ENCODE measurements around the gene CLRN2. TPM values are rescaled to one million over a fixed set of nuclear protein-coding genes. Genes with fewer than 3 reads are reported as not detected.

CLRN2 gene
- total RNA-seq, 1 experiment from 2014 or later, result not detected

DNA sequence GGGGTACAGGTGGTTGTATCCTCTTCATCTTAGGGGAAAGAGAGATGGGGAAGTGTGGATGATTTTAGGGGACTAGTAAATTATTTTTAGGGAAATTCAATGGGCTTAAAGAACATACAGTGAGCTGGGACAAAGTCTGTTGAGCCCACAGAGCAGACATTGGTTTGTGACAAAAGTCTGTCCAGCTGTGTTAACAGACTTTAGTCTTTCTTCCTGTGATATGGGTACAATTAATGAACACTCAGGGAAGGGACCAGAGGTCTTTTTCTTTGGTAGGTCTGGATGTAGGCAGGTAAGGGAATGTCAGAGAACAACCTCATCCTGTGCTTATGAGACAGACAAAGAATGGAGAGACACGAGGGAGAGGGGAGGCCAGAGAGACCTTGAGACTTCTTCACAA lies 2.0 kb downstream of the CLRN2 start:
- Histone ChIP-seq H3K9ac (ENCODE audit: low read length) (no peak overlapping the region), H4K20me1 (ENCODE audit: low read length) (no peaks in the 10 kb centered on the region), H3K79me2 (ENCODE audit: low read length) (no peaks in the 10 kb centered on the region), H3F3A (ENCODE audit: low read length, unreplicated experiment) (no peaks in the 10 kb centered on the region), H3K27ac (ENCODE audit: low read length) (no peak overlapping the region), H3K36me3 (ENCODE audit: low read depth, low read length) (no peaks in the 10 kb centered on the region), H3K4me2 (ENCODE audit: low read length) (no peak overlapping the region), H3K4me3 (ENCODE audit: low read length) (no peak overlapping the region), H3K9me3 (ENCODE audit: low read length) (no peaks in the 10 kb centered on the region), H3K27me3 (ENCODE audit: low read length) (peaks cover 35% of the 10 kb centered on the region), H3K9me2 (replicated peaks; ENCODE audit: low read length) (no peaks in the 10 kb centered on the region), H3K4me1 (ENCODE audit: insufficient read depth, low read length) (peaks cover 5% of the 10 kb centered on the region), H2AFZ (ENCODE audit: low read length) (no peak overlapping the region)
- DNase-seq (no peak), ATAC-seq (no peak)
- BruUV-seq (replicated peaks), result no TSS peak
- ChIA-PET CTCF (no interaction called here), POLR2A (ENCODE audit: unreplicated experiment) (no interaction called here)
- no peak for TF ChIP-seq EZH2 (IDR thresholded peaks at IDR 0.05; ENCODE audit: low read length, unreplicated experiment)
- no peak for TF ChIP-seq EZH2phosphoT487 (IDR thresholded peaks at IDR 0.05; ENCODE audit: borderline replicate concordance, low read length)
- TF ChIP-seq, protein P1, sequence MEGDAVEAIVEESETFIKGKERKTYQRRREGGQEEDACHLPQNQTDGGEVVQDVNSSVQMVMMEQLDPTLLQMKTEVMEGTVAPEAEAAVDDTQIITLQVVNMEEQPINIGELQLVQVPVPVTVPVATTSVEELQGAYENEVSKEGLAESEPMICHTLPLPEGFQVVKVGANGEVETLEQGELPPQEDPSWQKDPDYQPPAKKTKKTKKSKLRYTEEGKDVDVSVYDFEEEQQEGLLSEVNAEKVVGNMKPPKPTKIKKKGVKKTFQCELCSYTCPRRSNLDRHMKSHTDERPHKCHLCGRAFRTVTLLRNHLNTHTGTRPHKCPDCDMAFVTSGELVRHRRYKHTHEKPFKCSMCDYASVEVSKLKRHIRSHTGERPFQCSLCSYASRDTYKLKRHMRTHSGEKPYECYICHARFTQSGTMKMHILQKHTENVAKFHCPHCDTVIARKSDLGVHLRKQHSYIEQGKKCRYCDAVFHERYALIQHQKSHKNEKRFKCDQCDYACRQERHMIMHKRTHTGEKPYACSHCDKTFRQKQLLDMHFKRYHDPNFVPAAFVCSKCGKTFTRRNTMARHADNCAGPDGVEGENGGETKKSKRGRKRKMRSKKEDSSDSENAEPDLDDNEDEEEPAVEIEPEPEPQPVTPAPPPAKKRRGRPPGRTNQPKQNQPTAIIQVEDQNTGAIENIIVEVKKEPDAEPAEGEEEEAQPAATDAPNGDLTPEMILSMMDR (conservative IDR thresholded peaks at IDR 0.05; ENCODE audit: low read depth, low read length), result no peak
- intact Hi-C loops (cut with micrococcal nuclease), result loop anchor here (10.0 kb wide), 1 partner anchor 118 kb away; no protein-coding TSS in a partner anchor

DNA sequence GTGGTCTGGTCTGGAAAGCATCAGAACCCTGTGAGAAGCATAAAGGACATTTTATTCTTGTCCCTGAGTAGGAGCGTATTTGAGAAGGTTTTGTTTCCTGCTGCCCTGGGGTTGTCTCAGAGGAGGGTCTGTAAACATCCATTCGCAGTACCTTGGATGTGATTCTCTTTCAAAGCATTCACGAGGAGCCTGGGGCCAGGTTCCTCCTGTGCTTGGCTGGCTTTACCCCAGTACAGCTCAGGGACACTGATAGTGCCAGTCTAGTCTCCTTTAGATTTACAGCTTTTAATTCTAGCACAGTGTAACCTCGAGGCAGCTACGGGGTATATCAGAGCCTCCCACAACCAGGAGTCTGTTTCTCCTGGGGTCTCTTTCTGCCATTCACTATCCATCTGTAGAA lies 2.7 kb downstream of the CLRN2 start:
- Histone ChIP-seq H3K9me2 (replicated peaks; ENCODE audit: low read length) (no peaks in the 10 kb centered on the region), H2AFZ (ENCODE audit: low read length) (no peak overlapping the region), H3K9me3 (ENCODE audit: low read length) (no peaks in the 10 kb centered on the region), H3K79me2 (ENCODE audit: low read length) (no peaks in the 10 kb centered on the region), H3K27me3 (ENCODE audit: low read length) (peaks cover 35% of the 10 kb centered on the region), H3K9ac (ENCODE audit: low read length) (no peak overlapping the region), H3K4me1 (ENCODE audit: insufficient read depth, low read length) (peaks cover 3% of the 10 kb centered on the region), H3K4me3 (ENCODE audit: low read length) (no peak overlapping the region), H3F3A (ENCODE audit: low read length, unreplicated experiment) (no peaks in the 10 kb centered on the region), H4K20me1 (ENCODE audit: low read length) (no peaks in the 10 kb centered on the region), H3K27ac (ENCODE audit: low read length) (no peak overlapping the region), H3K36me3 (ENCODE audit: low read depth, low read length) (no peaks in the 10 kb centered on the region), H3K4me2 (ENCODE audit: low read length) (no peak overlapping the region)
- no TSS peak for BruUV-seq (replicated peaks)
- intact Hi-C loops (cut with micrococcal nuclease), result loop anchor here (10.0 kb wide), 1 partner anchor 117 kb away; no protein-coding TSS in a partner anchor
- ATAC-seq (0 out of 2 replicates have a peak, but pooled peaks have one; percentile 15), DNase-seq (no peak)
- POLR2A ChIA-PET (ENCODE audit: unreplicated experiment), result no interaction called here
- TF ChIP-seq EZH2 (IDR thresholded peaks at IDR 0.05; ENCODE audit: low read length, unreplicated experiment) (no peak), EZH2phosphoT487 (IDR thresholded peaks at IDR 0.05; ENCODE audit: borderline replicate concordance, low read length) (no peak)
- TF ChIP-seq, protein P1 (conservative IDR thresholded peaks at IDR 0.05; ENCODE audit: low read depth, low read length), result no peak
- CTCF ChIA-PET, result no interaction called here

DNA sequence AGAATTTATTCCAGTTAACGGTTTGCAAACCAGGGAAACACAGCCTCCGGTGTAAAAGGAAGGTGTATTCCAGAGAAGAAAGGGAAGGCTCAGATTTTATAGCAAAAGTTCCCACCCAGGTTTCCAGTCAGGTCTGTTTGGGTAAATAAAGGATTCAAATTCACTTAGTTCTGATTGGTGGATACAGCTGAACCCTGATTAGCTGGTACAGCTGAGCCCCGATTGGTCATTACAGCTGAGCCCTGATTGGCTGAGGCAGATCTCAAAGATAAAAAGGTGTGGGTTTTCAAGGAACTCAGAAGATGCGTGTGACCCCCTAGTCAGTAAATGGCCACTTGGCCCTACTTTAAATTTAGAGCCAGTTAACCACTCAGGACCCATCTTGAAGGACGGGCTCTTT lies 6.6 kb downstream of the CLRN2 start:
- H3K9me3 ChIP-seq (ENCODE audit: low read length), result no peaks in the 10 kb centered on the region
- no peak overlapping the region for H3K4me2 ChIP-seq (ENCODE audit: low read length)
- H3K4me3 ChIP-seq (ENCODE audit: low read length), result no peak overlapping the region
- no peak overlapping the region for H3K27ac ChIP-seq (ENCODE audit: low read length)
- TF ChIP-seq, protein P1 (conservative IDR thresholded peaks at IDR 0.05; ENCODE audit: low read depth, low read length), result no peak
- TF ChIP-seq EZH2phosphoT487 (IDR thresholded peaks at IDR 0.05; ENCODE audit: borderline replicate concordance, low read length) (no peak), EZH2 (IDR thresholded peaks at IDR 0.05; ENCODE audit: low read length, unreplicated experiment) (no peak)
- H3K79me2 ChIP-seq (ENCODE audit: low read length), result no peaks in the 10 kb centered on the region
- no TSS peak for BruUV-seq (replicated peaks)
- no peaks in the 10 kb centered on the region for H3K4me1 ChIP-seq (ENCODE audit: insufficient read depth, low read length)
- H4K20me1 ChIP-seq (ENCODE audit: low read length), result no peaks in the 10 kb centered on the region
- ChIA-PET CTCF (no interaction called here), POLR2A (ENCODE audit: unreplicated experiment) (no interaction called here)
- intact Hi-C loops (cut with micrococcal nuclease), result no loop called here
- H3F3A ChIP-seq (ENCODE audit: low read length, unreplicated experiment), result no peaks in the 10 kb centered on the region
- no peak for DNase-seq
- H3K9me2 ChIP-seq (replicated peaks; ENCODE audit: low read length), result no peaks in the 10 kb centered on the region
- no peak for ATAC-seq
- no peak overlapping the region for H3K9ac ChIP-seq (ENCODE audit: low read length)
- H2AFZ ChIP-seq (ENCODE audit: low read length), result no peak overlapping the region
- peaks cover 25% of the 10 kb centered on the region for H3K27me3 ChIP-seq (ENCODE audit: low read length)
- H3K36me3 ChIP-seq (ENCODE audit: low read depth, low read length), result no peaks in the 10 kb centered on the region
